ENCODE data around the gene NOM1. TPM values are rescaled to one million over a fixed set of nuclear protein-coding genes. Genes with fewer than 3 reads are reported as not detected.
"Not testable (repeated sequence)": the region's sequence is repeated elsewhere in the genome, so short reads cannot be mapped to it uniquely, and the experiment has no call there.

The NOM1 gene, protein sequence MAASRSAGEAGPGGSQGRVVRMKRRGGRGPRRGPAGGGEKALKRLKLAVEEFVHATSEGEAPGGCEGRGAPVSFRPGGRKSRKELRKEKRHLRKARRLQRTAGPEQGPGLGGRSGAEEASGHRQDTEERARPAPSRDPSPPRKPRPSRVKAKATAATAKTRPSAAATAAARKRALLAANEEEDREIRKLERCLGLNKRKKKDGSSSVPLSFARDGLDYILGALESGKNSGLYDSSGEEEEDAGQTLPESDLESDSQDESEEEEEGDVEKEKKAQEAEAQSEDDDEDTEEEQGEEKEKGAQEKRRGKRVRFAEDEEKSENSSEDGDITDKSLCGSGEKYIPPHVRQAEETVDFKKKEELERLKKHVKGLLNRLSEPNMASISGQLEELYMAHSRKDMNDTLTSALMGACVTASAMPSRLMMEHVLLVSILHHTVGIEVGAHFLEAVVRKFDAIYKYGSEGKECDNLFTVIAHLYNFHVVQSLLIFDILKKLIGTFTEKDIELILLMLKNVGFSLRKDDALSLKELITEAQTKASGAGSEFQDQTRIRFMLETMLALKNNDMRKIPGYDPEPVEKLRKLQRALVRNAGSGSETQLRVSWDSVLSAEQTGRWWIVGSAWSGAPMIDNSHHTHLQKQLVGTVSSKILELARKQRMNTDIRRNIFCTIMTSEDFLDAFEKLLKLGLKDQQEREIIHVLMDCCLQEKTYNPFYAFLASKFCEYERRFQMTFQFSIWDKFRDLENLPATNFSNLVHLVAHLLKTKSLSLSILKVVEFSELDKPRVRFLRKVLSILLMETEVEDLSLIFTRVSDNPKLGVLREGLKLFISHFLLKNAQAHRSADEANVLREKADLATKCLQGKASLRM
- 10 to 100 TPM in 3 of 4 donors, 1 to 10 TPM in 1; 2.6 to 26.2 (median 20.4) TPM for total RNA-seq

GRCh38 chr7:156949541-156950380 is at the start of gene NOM1:
Gene NOM1, plus strand, starts transcription at chr7:156949712. Its CDS starts 26 bp downstream, at chr7:156949738.
- H3K4me3 ChIP-seq = peak within 1 kb of the TSS; percentile 85 to 100
- no peaks in the 10 kb centered on the region for H3K27me3 ChIP-seq
- H3K9me3 ChIP-seq = no peaks in the 10 kb centered on the region
- peaks cover 8% of the 10 kb centered on the region in 2 donors for H3K4me1 ChIP-seq
- TF ChIP-seq CTCF (IDR thresholded peaks at IDR 0.05) (peak; percentile 43 to 96 (median 94)), POLR2A (IDR thresholded peaks at IDR 0.05) (peak in 1 of 2 donors; percentile 57)
- H3K36me3 ChIP-seq = no peaks in the 10 kb centered on the region
- intact Hi-C loops (cut with DNase I; ENCODE audit: low total_unique reads) = no loop called here
- DNase-seq = peak; percentile 83 to 89
- peak within 1 kb of the TSS; percentile 30 to 68 for H3K27ac ChIP-seq

DNA sequence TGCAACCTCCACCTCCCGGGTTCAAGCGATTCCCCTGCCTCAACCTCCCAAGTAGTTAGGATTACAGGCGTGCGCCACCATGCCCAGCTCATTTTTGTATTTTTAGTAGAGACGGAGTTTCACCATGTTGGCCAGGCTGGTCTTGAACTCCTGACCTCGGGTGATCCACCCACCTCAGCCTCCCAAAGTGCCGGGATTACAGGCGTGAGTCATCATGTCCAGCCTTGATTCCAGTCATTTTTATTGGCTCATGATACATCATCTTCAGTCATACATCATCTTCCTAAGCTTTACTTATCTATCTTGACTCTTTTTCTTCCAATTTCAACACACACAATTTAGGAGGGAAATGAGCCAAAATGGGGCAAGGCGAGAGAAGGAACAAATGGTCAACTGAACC is 49.4 kb upstream of the NOM1 start:
- H3K9me3 ChIP-seq; H3K36me3 ChIP-seq; H3K4me3 ChIP-seq; H3K4me1 ChIP-seq; H3K27ac ChIP-seq; intact Hi-C loops (cut with DNase I; ENCODE audit: low total_unique reads); H3K27me3 ChIP-seq; DNase-seq: not testable (repeated sequence)

- Histone ChIP-seq H3K4me3 (no peak overlapping the region), H3K36me3 (no peaks in the 10 kb centered on the region), H3K4me1 (no peaks in the 10 kb centered on the region), H3K27ac (peak overlapping the region; percentile 39 to 64), H3K9me3 (no peaks in the 10 kb centered on the region), H3K27me3 (no peaks in the 10 kb centered on the region)
- DNase-seq = peak in 1 of 2 donors; percentile 76
- intact Hi-C loops (cut with DNase I; ENCODE audit: low total_unique reads) = no loop called here
- TF ChIP-seq CTCF (IDR thresholded peaks at IDR 0.05) (no peak), POLR2A (IDR thresholded peaks at IDR 0.05) (no peak)
Observed at GRCh38 chr7:156903232-156903909, 46.1 kb upstream of the NOM1 start.

- Histone ChIP-seq H3K4me1 (no peaks in the 10 kb centered on the region), H3K36me3 (no peaks in the 10 kb centered on the region), H3K4me3 (no peak overlapping the region), H3K27ac (no peak overlapping the region), H3K9me3 (no peaks in the 10 kb centered on the region), H3K27me3 (no peaks in the 10 kb centered on the region)
- intact Hi-C loops (cut with DNase I; ENCODE audit: low total_unique reads) = no loop called here
- no peak for DNase-seq
- no peak for TF ChIP-seq CTCF (IDR thresholded peaks at IDR 0.05)
- TF ChIP-seq POLR2A (IDR thresholded peaks at IDR 0.05) = no peak
Observed at GRCh38 chr7:156906200-156906649, 43.3 kb upstream of the NOM1 start.

DNA sequence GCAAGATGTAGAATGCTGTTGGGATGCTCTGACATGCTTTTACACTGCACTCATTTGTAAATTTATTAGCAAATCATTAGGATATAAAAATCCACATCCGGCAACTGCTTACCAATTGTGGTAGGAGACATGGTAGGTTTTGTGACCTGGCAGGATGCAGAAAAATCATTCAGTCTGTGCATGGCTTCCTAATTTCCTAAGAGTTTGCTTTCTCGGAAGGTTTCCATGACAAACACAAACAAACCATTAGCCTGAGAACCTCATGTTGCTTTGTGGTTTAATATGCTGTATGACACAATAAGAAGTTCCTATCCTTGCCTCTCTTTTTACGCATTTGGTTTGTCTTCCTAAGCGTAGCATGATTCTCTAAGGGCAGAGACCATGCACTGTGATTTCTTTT is 41.9 kb upstream of the NOM1 start:
- H3K4me3 ChIP-seq = no peak overlapping the region
- peak overlapping the region; percentile 5 to 21 for H3K27ac ChIP-seq
- no peak for DNase-seq
- H3K9me3 ChIP-seq = no peaks in the 10 kb centered on the region
- H3K27me3 ChIP-seq = no peaks in the 10 kb centered on the region
- no peaks in the 10 kb centered on the region for H3K36me3 ChIP-seq
- TF ChIP-seq CTCF (IDR thresholded peaks at IDR 0.05) = no peak
- TF ChIP-seq POLR2A (IDR thresholded peaks at IDR 0.05) = no peak
- no peaks in the 10 kb centered on the region for H3K4me1 ChIP-seq
- intact Hi-C loops (cut with DNase I; ENCODE audit: low total_unique reads) = no loop called here

DNA sequence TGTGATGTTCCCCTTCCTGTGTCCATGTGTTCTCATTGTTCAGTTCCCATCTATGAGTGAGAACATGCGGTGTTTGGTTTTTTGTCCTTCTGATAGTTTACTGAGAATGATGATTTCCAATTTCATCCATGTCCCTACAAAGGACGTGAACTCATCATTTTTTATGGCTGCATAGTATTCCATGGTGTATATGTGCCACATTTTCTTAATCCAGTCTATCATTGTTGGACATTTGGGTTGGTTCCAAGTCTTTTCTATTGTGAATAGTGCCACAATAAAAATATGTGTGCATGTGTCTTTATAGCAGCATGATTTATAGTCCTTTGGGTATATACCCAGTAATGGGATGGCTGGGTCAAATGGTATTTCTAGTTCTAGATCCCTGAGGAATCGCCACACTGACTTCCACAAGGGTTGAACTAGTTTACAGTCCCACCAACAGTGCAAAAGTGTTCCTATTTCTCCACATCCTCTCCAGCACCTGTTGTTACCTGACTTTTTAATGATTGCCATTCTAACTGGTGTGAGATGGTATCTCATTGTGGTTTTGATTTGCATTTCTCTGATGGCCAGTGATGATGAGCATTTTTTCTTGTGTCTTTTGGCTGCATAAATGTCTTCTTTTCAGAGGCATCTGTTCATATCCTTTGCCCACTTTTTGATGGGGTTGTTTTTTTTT is 39.8 kb upstream of the NOM1 start:
- H3K27ac ChIP-seq; H3K4me3 ChIP-seq; H3K27me3 ChIP-seq; intact Hi-C loops (cut with DNase I; ENCODE audit: low total_unique reads); H3K9me3 ChIP-seq; H3K4me1 ChIP-seq; H3K36me3 ChIP-seq; DNase-seq: not testable (repeated sequence)

Measured in uterus (tissue), 4 donors.